ENCODE data around the gene SCGB3A1.

The SCGB3A1 gene

GRCh38 chr5:180631549-180632383 is 40.5 kb upstream of the SCGB3A1 start:
- H3K27ac ChIP-seq (ENCODE audit: low read depth in 2 of 2, low read length in 2 of 2), result no peak overlapping the region

GRCh38 chr5:180630426-180630825 is 39.1 kb upstream of the SCGB3A1 start:
- no peak overlapping the region for H3K4me3 ChIP-seq (ENCODE audit: low read length in 2 of 2)
- no peaks in the 10 kb centered on the region for H3K27me3 ChIP-seq (ENCODE audit: control insufficient read depth in 2 of 2, insufficient read depth in 2 of 2, low read length in 2 of 2)
- no peaks in the 10 kb centered on the region for H3K9me3 ChIP-seq (ENCODE audit: control insufficient read depth in 2 of 2, low read length in 2 of 2)
- H3K36me3 ChIP-seq (ENCODE audit: control insufficient read depth in 2 of 2, insufficient read depth in 2 of 2, low read length in 2 of 2), result no peaks in the 10 kb centered on the region
- H3K4me1 ChIP-seq (ENCODE audit: control insufficient read depth in 2 of 2, insufficient read depth in 2 of 2, low read length in 2 of 2), result no peaks in the 10 kb centered on the region
- H3K27ac ChIP-seq (ENCODE audit: low read depth in 2 of 2, low read length in 2 of 2), result no peak overlapping the region
- no peak overlapping the region for H3K9ac ChIP-seq (ENCODE audit: low read depth in 1 of 2, low read length in 2 of 2)

More at GRCh38 chr5:180631549-180632383, 40.5 kb upstream of the SCGB3A1 start:
- Histone ChIP-seq H3K4me3 (ENCODE audit: low read length in 2 of 2) (no peak overlapping the region), H3K4me1 (ENCODE audit: control insufficient read depth in 2 of 2, insufficient read depth in 2 of 2, low read length in 2 of 2) (no peaks in the 10 kb centered on the region), H3K27me3 (ENCODE audit: control insufficient read depth in 2 of 2, insufficient read depth in 2 of 2, low read length in 2 of 2) (no peaks in the 10 kb centered on the region), H3K9ac (ENCODE audit: low read depth in 1 of 2, low read length in 2 of 2) (no peak overlapping the region), H3K9me3 (ENCODE audit: control insufficient read depth in 2 of 2, low read length in 2 of 2) (no peaks in the 10 kb centered on the region), H3K36me3 (ENCODE audit: control insufficient read depth in 2 of 2, insufficient read depth in 2 of 2, low read length in 2 of 2) (no peaks in the 10 kb centered on the region)

GRCh38 chr5:180629831-180630382 is 38.6 kb upstream of the SCGB3A1 start:
- H3K36me3 ChIP-seq (ENCODE audit: control insufficient read depth in 2 of 2, insufficient read depth in 2 of 2, low read length in 2 of 2), result no peaks in the 10 kb centered on the region
- H3K27me3 ChIP-seq (ENCODE audit: control insufficient read depth in 2 of 2, insufficient read depth in 2 of 2, low read length in 2 of 2), result no peaks in the 10 kb centered on the region
- no peaks in the 10 kb centered on the region for H3K4me1 ChIP-seq (ENCODE audit: control insufficient read depth in 2 of 2, insufficient read depth in 2 of 2, low read length in 2 of 2)
- H3K9ac ChIP-seq (ENCODE audit: low read depth in 1 of 2, low read length in 2 of 2), result no peak overlapping the region
- H3K27ac ChIP-seq (ENCODE audit: low read depth in 2 of 2, low read length in 2 of 2), result no peak overlapping the region
- H3K9me3 ChIP-seq (ENCODE audit: control insufficient read depth in 2 of 2, low read length in 2 of 2), result no peaks in the 10 kb centered on the region
- H3K4me3 ChIP-seq (ENCODE audit: low read length in 2 of 2), result no peak overlapping the region

GRCh38 chr5:180628827-180629750 is 37.8 kb upstream of the SCGB3A1 start:
- Histone ChIP-seq H3K27me3 (ENCODE audit: control insufficient read depth in 2 of 2, insufficient read depth in 2 of 2, low read length in 2 of 2) (no peaks in the 10 kb centered on the region), H3K4me3 (ENCODE audit: low read length in 2 of 2) (no peak overlapping the region), H3K9me3 (ENCODE audit: control insufficient read depth in 2 of 2, low read length in 2 of 2) (no peaks in the 10 kb centered on the region), H3K36me3 (ENCODE audit: control insufficient read depth in 2 of 2, insufficient read depth in 2 of 2, low read length in 2 of 2) (no peaks in the 10 kb centered on the region), H3K4me1 (ENCODE audit: control insufficient read depth in 2 of 2, insufficient read depth in 2 of 2, low read length in 2 of 2) (no peaks in the 10 kb centered on the region), H3K9ac (ENCODE audit: low read depth in 1 of 2, low read length in 2 of 2) (no peak overlapping the region), H3K27ac (ENCODE audit: low read depth in 2 of 2, low read length in 2 of 2) (no peak overlapping the region)

GRCh38 chr5:180628211-180628610 is 36.9 kb upstream of the SCGB3A1 start:
- H3K27me3 ChIP-seq (ENCODE audit: control insufficient read depth in 2 of 2, insufficient read depth in 2 of 2, low read length in 2 of 2), result no peaks in the 10 kb centered on the region
- H3K4me1 ChIP-seq (ENCODE audit: control insufficient read depth in 2 of 2, insufficient read depth in 2 of 2, low read length in 2 of 2), result no peaks in the 10 kb centered on the region
- no peaks in the 10 kb centered on the region for H3K9me3 ChIP-seq (ENCODE audit: control insufficient read depth in 2 of 2, low read length in 2 of 2)
- no peak overlapping the region for H3K27ac ChIP-seq (ENCODE audit: low read depth in 2 of 2, low read length in 2 of 2)
- H3K4me3 ChIP-seq (ENCODE audit: low read length in 2 of 2), result no peak overlapping the region
- H3K9ac ChIP-seq (ENCODE audit: low read depth in 1 of 2, low read length in 2 of 2), result no peak overlapping the region
- H3K36me3 ChIP-seq (ENCODE audit: control insufficient read depth in 2 of 2, insufficient read depth in 2 of 2, low read length in 2 of 2), result no peaks in the 10 kb centered on the region

GRCh38 chr5:180627386-180628120 is 36.3 kb upstream of the SCGB3A1 start:
- Histone ChIP-seq H3K4me1 (ENCODE audit: control insufficient read depth in 2 of 2, insufficient read depth in 2 of 2, low read length in 2 of 2) (no peaks in the 10 kb centered on the region), H3K4me3 (ENCODE audit: low read length in 2 of 2) (no peak overlapping the region), H3K9ac (ENCODE audit: low read depth in 1 of 2, low read length in 2 of 2) (no peak overlapping the region), H3K9me3 (ENCODE audit: control insufficient read depth in 2 of 2, low read length in 2 of 2) (no peaks in the 10 kb centered on the region), H3K27me3 (ENCODE audit: control insufficient read depth in 2 of 2, insufficient read depth in 2 of 2, low read length in 2 of 2) (no peaks in the 10 kb centered on the region), H3K36me3 (ENCODE audit: control insufficient read depth in 2 of 2, insufficient read depth in 2 of 2, low read length in 2 of 2) (no peaks in the 10 kb centered on the region), H3K27ac (ENCODE audit: low read depth in 2 of 2, low read length in 2 of 2) (no peak overlapping the region)

GRCh38 chr5:180626661-180627385 is 35.5 kb upstream of the SCGB3A1 start:
- H3K4me3 ChIP-seq (ENCODE audit: low read length in 2 of 2), result no peak overlapping the region
- no peaks in the 10 kb centered on the region for H3K4me1 ChIP-seq (ENCODE audit: control insufficient read depth in 2 of 2, insufficient read depth in 2 of 2, low read length in 2 of 2)
- H3K9me3 ChIP-seq (ENCODE audit: control insufficient read depth in 2 of 2, low read length in 2 of 2), result no peaks in the 10 kb centered on the region
- no peak overlapping the region for H3K27ac ChIP-seq (ENCODE audit: low read depth in 2 of 2, low read length in 2 of 2)
- no peak overlapping the region for H3K9ac ChIP-seq (ENCODE audit: low read depth in 1 of 2, low read length in 2 of 2)
- no peaks in the 10 kb centered on the region for H3K36me3 ChIP-seq (ENCODE audit: control insufficient read depth in 2 of 2, insufficient read depth in 2 of 2, low read length in 2 of 2)
- H3K27me3 ChIP-seq (ENCODE audit: control insufficient read depth in 2 of 2, insufficient read depth in 2 of 2, low read length in 2 of 2), result no peaks in the 10 kb centered on the region

GRCh38 chr5:180625791-180626660 is 34.7 kb upstream of the SCGB3A1 start:
- Histone ChIP-seq H3K27me3 (ENCODE audit: control insufficient read depth in 2 of 2, insufficient read depth in 2 of 2, low read length in 2 of 2) (no peaks in the 10 kb centered on the region), H3K4me3 (ENCODE audit: low read length in 2 of 2) (no peak overlapping the region), H3K9ac (ENCODE audit: low read depth in 1 of 2, low read length in 2 of 2) (no peak overlapping the region), H3K4me1 (ENCODE audit: control insufficient read depth in 2 of 2, insufficient read depth in 2 of 2, low read length in 2 of 2) (no peaks in the 10 kb centered on the region), H3K27ac (ENCODE audit: low read depth in 2 of 2, low read length in 2 of 2) (no peak overlapping the region), H3K36me3 (ENCODE audit: control insufficient read depth in 2 of 2, insufficient read depth in 2 of 2, low read length in 2 of 2) (no peaks in the 10 kb centered on the region), H3K9me3 (ENCODE audit: control insufficient read depth in 2 of 2, low read length in 2 of 2) (no peaks in the 10 kb centered on the region)
